Nucleus accumbens (tissue), 56 donors: Measurements from ENCODE around the gene HOGA1.

Experiments used
- DNase-seq, 56 donors: peaks; one replicate each; lab custom pipeline; 2025; lab: John Stamatoyannopoulos, UW

HOGA1 gene

DNA sequence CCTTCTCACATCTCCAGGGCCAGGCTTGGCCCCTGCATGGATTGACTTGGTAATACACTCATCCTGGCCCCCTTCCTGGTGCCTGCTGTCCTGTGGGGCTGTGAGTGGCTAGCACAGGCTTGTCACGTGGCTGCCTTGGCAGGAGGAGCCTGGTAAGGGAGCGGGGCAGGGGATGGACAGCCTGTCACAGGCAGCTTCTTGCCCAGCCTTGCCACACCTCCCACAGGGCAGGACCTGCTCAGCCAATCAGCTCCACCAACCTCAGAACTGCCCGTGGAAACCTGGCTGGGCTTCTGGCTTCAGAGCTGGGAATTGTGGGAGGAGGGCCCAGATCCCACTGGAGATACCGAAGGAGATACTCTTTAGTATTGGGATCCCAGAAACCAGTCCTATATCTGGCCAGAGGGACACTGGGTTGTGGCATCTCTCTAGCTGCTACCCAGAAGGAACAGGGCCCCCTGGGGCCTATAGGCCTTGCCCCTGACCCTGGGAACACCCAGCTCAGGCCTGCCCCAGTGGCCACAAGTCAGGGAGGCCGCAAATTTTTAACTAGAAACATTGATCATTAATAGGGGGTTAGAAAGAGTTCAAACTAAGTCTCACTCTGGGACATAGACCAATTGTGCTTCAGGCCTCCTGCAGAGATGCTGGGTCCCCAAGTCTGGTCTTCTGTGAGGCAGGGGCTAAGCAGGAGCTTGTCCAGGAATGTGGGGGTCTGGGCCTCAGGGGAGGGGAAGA, at the start of gene HOGA1:
HOGA1 (plus strand) TSS at position 330 of the 738 bp plus-strand sequence; CDS start at position 645, 315 bp downstream.
- DNase-seq = peak in 55 of 56 donors; percentile 30 to 99 (median 82)

DNA sequence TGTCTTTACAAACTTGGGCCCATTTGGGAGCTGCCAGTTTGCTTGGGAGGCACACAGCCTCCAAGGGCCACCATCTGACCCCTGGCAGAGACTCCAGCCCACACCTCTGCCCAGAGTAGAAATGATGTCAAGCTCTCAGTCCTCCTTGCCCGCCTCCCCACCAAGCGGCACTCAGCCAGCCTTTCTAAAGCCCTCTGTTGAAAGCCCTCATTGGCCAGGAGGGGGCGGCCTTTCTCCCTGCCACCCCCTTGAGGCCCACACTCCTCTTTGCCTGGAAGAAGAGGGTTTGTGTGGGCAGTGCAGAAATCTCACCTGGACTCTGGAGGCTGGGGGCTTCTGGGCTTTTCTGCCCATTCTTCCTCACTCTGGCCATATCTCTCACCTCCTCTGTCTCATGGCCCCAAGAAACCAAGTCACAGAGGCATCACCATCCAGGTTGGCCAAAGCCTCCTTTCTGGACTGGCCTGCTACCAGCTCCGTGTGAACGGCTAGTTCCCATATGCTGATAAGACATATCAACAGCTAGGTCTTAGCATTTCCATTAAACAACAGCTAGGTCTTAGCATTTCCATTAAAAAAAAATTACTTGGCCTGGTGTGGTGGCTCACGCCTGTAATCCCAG, 49.3 kb upstream of the HOGA1 start:
- DNase-seq = peak in 38 of 56 donors; percentile 12 to 81 (median 35)

DNA sequence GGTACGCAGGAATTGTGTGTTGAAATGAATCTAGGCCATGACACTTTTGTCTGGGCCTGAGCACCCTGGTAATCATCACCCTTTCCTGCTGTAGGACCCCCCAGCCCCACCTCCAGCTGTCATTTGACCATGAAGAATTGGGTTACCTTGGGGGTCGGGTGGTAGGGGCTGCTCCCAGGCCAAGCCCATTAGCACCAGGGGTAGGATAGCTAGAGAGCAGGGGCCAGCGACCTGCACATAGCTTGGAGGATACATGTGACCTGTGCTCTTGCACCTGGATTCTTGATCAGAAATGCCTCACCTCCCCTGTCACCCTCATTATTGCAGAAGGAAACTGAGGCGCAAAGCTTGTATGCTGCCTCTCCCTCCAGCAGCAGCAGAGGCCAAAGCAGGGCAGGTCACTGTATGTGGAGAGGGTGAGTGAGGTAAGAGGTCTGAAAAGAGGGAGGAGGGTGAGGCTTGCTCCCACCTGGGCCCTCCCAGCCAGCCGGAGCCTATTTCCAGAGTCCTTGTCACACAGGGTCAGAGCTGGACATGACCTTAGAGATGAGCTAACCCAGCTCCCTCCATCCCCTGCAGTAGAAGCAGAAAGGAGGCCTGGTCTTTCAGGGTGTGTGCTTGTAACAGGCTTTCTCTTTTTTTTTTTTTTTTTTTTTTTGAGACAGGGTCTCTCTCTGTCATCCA, 46.9 kb upstream of the HOGA1 start:
- no peak for DNase-seq

DNA sequence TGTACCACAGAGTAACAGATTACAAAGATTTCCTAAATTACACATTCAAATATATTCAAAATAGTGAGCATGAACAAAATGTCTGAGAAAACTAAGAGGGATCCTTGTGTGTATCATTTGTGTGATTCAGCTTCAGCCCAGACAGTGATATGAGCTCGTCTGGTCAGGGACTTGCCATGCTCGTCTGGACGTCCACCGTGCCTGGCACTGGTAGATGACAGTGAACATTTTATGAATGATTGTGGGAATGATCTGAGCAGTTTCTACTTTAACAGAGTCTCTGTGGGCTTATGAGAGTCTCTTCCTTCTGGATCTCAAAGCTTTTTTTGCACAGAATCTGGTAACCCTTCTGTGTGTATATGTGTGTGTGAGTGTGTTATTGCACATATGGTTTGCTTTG, 45.8 kb upstream of the HOGA1 start:
- DNase-seq = no peak

DNA sequence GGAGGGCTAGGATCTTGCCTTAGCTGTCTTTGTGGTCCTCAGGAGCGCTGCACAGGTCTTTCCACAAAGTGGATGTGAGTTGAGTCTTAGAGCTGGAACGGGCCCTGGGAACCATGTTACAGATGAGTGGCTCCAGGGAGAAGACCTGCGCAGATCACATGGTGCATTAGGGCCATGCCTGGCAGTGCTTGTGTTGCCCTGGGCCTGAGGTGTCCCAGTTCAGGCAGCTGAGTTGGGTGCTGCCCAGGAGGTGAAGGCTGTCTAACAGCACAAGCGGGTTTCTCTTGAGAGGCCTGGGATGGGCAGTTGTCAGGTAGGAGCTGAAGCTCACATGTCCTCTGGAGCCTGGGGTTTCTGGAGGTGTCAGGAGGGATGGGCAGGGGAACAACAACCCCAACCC, 45.4 kb upstream of the HOGA1 start:
- no peak for DNase-seq

DNA sequence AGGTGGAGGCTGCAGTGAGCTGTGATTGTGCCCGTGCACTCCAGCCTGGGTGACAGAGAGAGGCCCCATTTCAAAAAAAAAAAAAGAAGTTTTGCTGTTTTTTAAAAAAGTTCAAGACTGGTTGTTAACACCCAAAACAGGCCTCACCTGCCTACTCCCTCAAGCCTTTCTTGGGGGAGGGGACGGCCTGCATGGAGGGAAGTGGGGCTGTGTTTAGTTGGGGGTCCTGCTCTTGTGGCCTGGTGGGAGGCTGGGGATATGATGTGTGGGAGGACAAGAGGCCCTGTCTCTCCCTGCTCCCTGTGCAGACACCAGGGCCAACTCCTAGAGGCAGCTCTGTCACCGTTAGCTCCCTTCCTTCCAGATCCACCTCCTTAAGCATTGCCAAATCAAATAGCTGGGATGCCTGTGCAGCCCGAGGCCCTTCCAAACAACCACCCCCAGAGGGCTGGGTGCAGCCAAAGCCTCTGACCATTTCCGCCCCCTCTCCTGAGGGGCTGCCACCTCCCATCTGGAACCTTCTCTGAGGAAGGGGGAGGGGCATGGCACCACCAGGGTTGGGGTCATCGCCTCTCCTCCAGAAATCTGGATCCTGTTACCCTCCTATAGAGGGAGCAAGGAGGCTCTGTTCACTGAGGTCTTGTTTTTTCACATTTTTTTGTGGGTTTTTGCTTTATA, 44.5 kb upstream of the HOGA1 start:
- DNase-seq = peak in 1 of 56 donors; percentile 27

DNA sequence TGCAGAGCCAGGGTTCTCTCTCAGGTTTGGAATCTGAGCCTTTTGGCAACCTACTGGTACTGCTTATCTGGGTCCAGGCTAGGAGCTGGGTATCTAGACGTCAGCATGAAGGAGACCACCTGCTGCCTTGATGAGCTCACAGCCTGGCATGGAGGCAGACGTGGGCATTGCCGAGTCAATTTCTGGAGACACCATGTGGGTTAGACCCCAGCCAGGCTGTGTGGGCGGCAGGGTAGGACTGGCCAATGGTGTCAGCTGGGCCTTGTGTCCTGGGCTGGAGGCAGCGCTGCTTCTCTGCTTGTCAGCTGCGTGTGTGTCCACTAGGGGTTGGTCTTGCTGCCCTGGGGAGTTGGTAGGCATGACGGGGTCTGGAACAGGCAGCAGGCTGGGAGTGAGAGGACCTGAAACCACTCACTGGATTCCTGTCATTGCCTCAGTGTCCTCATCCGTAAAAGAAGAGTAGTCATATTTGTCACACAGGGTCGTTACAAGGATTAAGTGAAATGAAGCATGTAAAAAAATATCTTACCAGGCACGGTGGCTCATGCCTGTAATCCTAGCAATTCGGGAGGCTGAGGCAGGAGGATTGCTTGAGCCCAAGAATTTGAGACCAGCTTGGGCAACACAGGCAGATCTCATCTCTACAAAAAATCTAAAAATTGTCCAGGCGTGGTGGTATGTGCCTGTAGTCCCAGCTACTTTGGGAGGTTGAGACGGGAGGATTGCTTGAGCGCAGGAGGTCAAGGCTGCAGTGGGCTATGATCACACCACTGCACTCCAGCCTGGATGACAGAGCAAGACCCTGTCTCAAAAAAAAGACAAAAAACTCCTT, 43.3 kb upstream of the HOGA1 start:
- DNase-seq = no peak

DNA sequence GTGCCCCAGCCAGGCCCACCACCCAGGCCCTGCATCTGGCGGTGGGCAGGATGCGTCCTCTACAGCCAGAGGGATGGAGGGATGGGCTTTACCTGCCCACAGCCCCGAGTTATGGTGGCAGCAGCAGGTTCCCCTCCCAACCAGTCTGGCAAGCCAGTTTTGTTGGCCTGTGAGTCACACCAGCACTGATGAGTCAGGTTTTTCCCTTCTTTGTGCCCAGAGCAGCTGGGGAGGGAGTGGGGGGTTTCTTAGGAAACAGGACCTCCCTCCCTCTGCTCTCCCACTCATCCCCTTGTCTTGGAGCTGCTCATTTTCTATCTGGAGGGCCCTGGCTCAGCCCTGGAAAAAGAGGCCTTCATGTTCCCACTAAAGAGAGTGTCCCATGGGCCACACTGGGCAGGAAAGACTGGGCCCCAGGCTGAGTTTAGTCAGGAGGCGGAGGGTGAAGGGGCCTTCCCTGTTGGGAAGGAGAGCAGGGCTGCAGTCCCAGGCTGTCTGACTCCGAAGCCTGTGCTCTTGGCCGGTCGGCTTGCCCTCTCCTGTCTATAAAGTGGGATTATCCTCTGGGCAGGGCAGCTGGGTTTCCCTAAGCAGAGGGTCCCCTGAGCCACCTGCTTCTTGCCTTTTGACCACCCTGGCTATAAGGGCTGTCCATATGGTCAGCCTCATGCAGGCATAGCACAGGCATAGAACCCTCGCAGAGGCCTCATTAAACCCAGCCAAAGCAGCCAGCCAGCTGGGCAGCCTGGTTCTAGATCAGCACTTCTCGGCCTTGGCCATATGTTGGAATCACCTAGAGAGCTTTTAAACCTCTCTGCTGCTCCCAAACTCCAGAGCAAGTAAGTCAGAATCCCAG, 41.8 kb upstream of the HOGA1 start:
- DNase-seq = peak in 46 of 56 donors; percentile 16 to 89 (median 58)

DNA sequence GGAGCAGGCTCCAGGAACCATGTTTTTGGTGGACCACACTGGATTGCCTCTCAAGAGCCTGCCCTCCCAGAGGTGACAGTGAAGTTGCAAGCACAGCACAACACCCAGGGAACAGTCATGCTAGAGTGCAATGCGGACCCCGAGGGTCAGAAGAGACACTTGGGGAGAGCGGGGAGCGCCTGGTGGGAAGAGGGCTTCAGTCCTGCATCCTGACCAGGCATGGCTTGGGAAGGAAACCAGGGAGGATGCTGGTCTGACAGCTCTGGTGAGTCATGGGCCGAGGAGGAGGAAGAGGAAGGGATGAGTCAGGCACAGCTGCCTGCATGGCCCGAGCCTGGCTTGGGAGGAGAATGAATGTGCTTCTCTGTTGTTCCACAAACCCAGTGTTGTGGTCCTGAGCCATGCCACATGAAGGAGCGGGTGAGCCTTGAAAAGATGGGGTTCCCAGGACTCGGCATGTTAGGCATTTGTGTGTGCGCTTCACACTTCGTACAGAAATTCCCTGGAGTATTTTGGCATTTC, 41.1 kb upstream of the HOGA1 start:
- DNase-seq = peak in 55 of 56 donors; percentile 29 to 96 (median 80)

DNA sequence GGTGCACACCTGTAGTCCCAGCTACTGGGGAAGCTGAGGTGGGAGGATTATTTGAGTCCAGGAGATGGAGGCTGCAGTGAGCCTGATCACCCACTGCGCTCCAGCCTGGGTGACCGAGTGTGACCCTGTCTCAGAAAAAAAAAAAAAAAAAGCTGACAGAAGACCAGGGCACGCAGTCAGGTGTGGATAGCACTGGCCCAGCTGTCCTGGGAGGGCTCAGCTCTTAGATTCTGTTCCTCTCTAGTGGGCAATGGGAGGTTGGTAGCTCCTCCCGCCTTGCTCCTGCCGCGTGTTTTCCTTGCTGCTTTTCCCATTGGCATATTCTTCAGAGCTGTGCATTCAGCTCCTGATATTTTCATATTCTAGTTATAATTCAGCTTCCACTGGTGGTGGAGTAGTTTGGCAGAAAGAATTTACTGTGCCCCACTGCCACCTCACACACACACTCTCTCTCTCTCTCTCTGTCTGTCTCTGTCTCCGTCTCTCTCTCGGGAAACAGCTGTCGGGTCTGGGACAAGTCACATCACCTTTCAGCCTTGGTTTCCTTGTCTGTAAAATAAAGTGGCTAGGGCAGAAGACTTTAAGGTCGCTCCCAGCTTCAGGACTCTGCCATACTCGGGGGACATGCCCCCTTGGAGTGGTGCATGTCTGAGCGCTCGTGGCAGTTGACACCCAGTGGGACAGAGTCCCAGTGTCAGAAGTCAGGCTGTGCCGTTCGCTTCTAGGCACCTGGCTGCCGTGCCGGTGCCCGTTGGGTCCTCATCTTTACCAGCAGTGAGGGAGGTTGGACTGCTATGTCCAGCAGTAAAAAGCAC, 37.5 kb upstream of the HOGA1 start:
- DNase-seq = no peak

DNA sequence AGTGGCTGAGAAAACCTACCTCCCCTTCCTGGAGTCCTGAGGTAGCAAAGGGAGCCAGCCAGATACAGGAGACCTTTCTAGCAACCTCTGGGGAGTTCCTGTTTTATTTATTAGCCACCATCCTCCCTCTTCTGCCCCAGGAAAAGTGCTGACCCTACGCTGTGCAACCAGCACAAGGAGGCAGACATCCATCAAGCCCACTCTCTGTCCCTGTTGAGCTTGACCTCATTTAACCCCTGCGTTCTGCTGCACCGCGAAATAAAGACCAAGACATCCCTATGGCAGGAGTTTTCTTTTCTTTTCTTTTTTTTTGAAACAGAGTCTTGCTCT, 37.0 kb upstream of the HOGA1 start:
- no peak for DNase-seq

DNA sequence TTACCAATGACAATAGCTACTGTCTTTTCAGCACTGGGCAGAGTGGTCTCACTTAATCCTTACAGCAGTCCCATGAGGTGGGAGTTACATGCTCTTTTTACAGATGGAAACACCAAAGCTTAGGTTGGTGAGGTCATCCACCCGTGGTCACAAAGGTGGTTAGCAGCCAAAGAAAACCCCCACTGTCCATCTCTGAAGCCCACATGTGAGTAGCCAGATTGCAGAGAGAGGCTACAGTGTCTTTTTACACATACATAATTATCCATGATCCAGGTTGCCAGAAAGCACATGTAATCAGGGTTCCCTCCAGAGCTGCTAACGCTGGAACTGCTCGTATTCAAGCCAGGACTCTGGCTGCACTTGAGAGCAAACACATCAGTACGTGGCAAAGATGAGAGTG, 36.2 kb upstream of the HOGA1 start:
- no peak for DNase-seq

DNA sequence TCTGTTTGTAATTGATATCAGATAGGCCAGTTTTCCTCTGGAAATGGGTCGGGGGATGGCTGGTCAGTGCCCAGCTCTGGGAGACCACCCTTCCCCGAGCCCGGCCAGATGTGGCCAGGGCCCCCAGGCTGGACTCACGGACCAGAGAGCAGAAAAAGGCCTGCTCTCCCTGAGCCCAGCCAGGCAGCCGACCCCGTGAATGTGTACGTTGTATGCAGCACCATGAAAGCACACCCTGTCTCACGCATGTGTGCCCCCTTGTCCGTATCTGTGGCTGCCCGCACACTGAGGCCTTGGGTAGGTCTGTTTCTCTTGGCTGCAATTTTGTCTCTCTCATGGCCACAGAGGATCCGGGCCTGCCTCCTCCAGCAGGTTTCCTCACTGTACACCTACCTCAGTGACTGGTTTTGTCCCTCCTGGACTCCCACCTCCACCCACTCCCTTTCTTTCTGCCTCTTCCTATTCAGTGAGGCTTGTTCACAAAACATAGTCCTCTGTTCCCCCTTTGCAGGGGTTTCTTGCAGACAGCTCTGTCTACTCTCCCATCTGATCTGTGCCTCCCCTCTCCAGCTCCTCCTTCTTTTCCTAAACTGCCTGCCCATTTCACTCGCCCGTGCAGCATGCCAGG, 35.2 kb upstream of the HOGA1 start:
- DNase-seq = no peak

DNA sequence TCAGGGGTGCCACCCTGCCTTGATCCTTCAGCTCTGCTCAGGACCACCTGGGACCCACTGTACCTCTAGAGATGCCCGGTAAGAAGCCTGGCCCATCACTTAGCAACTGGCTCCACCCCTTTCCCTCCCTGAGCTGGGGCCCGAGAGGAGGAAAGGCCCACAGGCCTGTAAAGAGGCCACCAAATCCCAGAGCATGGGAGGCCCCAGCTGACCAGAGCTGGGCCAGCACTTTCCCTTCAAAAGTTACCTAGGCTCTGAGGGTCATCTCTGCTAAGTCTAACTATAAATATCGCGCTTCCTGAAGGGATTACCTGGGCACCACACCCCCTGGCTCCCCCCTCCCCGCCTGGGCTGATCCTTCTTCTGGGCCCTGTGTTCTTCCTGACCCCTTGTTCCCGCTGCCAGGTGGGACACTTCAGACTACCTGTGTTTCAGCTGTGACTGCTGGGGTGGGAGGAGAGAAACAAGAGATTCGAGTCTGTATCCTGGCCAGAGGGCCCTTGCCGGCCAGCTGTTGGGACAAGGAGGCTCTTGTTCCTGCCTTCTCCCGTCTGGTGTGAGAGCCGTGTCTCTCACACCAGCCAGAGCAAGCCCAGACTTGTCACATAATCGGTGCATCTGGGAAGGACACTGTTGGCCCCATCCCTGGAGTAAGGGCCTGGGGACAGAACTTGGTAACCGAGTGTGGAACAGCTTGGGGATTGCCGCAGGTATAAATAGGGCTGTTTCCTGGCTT, 34.4 kb upstream of the HOGA1 start:
- DNase-seq = peak in 46 of 56 donors; percentile 11 to 81 (median 56)

DNA sequence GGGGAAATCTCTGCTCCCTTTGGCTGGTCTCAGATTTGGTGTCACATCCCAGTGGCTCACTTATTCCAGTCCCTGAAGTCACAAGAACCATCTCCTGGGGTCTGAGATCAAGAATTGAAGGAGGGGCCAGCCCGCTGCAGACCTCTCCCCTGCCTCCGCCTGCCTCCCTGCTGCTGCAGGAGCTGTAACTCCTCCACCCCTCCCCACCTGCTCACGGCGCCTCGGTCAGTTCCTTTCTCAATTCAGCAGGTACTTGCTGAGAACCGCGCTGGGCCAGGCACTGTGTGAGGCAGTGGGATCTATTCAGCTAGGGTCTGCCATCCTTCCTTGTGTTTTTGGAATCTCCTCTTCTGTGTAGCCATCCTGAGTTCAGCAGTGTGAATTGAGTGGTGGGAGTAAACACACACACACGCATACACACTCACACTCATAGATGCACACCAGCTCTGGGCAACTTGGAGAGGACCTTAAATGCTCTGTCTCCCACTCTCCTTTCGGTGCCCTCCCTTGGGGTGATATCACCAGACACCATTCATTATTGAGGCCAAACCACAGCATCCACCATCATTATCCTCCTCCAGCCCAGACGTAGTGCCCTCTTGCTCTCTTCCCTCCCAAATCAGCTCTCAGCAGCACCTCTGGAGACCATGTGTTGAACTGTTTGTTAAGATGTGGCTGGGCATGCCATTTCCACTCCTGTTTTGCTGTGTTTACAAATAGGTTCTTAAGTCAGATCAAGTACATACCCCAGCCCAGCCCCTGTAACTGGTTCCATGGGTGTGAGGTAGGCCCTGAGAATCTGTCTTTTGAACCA, 33.6 kb upstream of the HOGA1 start:
- no peak for DNase-seq

DNA sequence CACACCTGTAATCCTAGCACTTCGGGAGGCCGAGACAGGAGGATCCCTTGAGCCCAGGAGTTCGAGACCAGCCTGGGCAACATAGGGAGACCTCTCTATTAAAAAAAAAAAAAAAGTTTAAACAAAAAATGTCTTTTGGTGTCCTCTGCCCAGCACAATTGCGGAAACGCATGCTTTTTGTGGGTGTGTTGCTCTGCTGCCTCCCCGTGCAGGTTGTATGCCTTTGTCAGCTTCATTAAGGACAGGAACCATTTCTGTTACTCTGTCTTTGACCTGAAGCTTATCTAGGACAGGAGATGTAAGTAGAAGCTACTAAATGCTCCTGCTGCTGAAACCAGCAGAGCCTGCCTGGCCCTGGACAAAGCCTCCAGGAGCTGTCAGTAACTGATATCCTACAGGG, 32.9 kb upstream of the HOGA1 start:
- no peak for DNase-seq
